Astrocyte (in vitro differentiated cells and primary cell): ENCODE measurements around the gene AGXT. TPM values are rescaled to one million over a fixed set of nuclear protein-coding genes. Genes with fewer than 3 reads are reported as not detected.

Source experiments
- DNase-seq: peaks from one replicate; pipeline ENCODE4 v3.0.0-alpha.2; 2010; ENCODE audit warnings: low read depth
- FAIRE-seq: peaks from 2 replicates; lab custom pipeline; 2011; peaks lifted over from hg19 to GRCh38; lab: Jason Lieb, UNC
- H2AFZ ChIP-seq: 2 replicates; pipeline ENCODE4 v1.6.0; 2012; ENCODE audit warnings: low read depth, low read length, inconsistent platforms
- H3K27ac ChIP-seq: 2 replicates; pipeline ENCODE4 v1.5.1; 2011; ENCODE audit warnings: low read depth, low read length, inconsistent platforms
- H3K27me3 ChIP-seq: 2 replicates; pipeline ENCODE4 v1.6.0; 2011; ENCODE audit warnings: low read length, inconsistent platforms; ENCODE audit not compliant: insufficient read depth
- H3K36me3 ChIP-seq: 2 replicates; pipeline ENCODE4 v1.5.1; 2011; ENCODE audit warnings: low read length, inconsistent platforms; ENCODE audit not compliant: insufficient read depth
- H3K4me1 ChIP-seq: 2 replicates; pipeline ENCODE4 v1.5.1; 2011; ENCODE audit warnings: low read length, inconsistent platforms; ENCODE audit not compliant: insufficient read depth
- H3K4me2 ChIP-seq: 2 replicates; pipeline ENCODE4 v1.6.0; 2012; ENCODE audit warnings: low read length, inconsistent platforms
- H3K4me3 ChIP-seq: 2 replicates; pipeline ENCODE4 v1.5.1; 2011; ENCODE audit warnings: low read depth, mild to moderate bottlenecking, low read length, inconsistent platforms; ENCODE audit not compliant: insufficient read depth
- H3K79me2 ChIP-seq: 2 replicates; pipeline ENCODE4 v1.6.0; 2012; ENCODE audit warnings: mild to moderate bottlenecking, low read length, inconsistent platforms; ENCODE audit not compliant: insufficient read depth
- H3K9ac ChIP-seq: 2 replicates; pipeline ENCODE4 v1.6.0; 2012; ENCODE audit warnings: mild to moderate bottlenecking, low read length, inconsistent platforms
- H3K9me3 ChIP-seq: 2 replicates; pipeline ENCODE4 v1.5.1; 2012; ENCODE audit warnings: low read depth, mild to moderate bottlenecking, low read length, inconsistent platforms; ENCODE audit not compliant: insufficient read depth
- H4K20me1 ChIP-seq: 2 replicates; pipeline ENCODE4 v1.6.0; 2012; ENCODE audit warnings: low read length, inconsistent platforms; ENCODE audit not compliant: insufficient read depth
- H3K27ac Mint-ChIP-seq: one replicate; pipeline ENCODE4 v1.8.0; 2021; ENCODE audit warnings: mild to moderate bottlenecking, mixed read lengths; ENCODE audit not compliant: unreplicated experiment
- H3K27me3 Mint-ChIP-seq: one replicate; pipeline ENCODE4 v1.8.0; 2021; ENCODE audit warnings: low read depth, mixed read lengths; ENCODE audit not compliant: unreplicated experiment
- H3K36me3 Mint-ChIP-seq: one replicate; pipeline ENCODE4 v1.8.0; 2021; ENCODE audit warnings: low read depth, mixed read lengths; ENCODE audit not compliant: unreplicated experiment
- H3K4me1 Mint-ChIP-seq: one replicate; pipeline ENCODE4 v1.8.0; 2021; ENCODE audit warnings: low read depth, mixed read lengths; ENCODE audit not compliant: unreplicated experiment
- H3K4me3 Mint-ChIP-seq: one replicate; pipeline ENCODE4 v1.8.0; 2021; ENCODE audit warnings: mild to moderate bottlenecking, moderate library complexity, mixed read lengths; ENCODE audit not compliant: unreplicated experiment
- H3K9me3 Mint-ChIP-seq: one replicate; pipeline ENCODE4 v1.8.0; 2021; ENCODE audit warnings: mild to moderate bottlenecking, mixed read lengths; ENCODE audit not compliant: unreplicated experiment
- EZH2 ChIP-seq: IDR thresholded peaks from 2 replicates; pipeline ENCODE4 v1.6.1; 2012; ENCODE audit warnings: mild to moderate bottlenecking, low read length, inconsistent platforms; ENCODE audit not compliant: insufficient read depth
- total RNA-seq: library from RNA; stranded (reverse); gene quantifications from 2 replicates; pipeline ENCODE4 v1.2.1, GENCODE V29; 2021
- TF ChIP-seq, protein P1 (sequence below): IDR thresholded peaks from 2 replicates; pipeline ENCODE4 v1.5.1; 2011; ENCODE audit warnings: low read depth, mild to moderate bottlenecking, inconsistent platforms, low read length, moderate library complexity; ENCODE audit not compliant: insufficient read depth

The AGXT gene
- total RNA-seq, 1 donor from 2014 or later, result not detected

DNA sequence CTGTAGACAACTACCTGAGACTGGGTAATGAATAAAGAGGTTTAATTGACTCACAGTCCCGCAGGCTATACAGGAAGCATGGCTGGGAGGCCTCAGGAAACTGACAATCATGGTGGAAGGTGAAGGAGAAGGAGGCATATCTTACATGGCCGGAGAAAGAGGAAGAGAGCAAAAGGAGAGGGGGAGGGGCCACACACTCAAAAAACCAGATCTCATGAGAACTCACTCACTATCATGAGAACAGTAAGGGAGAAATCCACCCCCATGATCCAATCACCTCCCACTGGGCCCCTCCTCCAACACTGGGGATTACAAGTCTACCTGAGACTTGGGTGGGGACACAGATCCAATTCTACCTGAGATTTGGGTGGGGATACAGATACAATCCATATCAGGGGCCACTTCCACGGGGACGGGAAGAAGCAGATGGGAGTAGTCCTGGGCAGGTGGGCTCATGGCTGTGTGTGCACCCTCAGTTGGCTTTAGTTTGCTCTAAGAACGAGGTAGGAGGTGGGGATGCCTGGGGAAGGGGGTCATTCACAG, 17.5 kb downstream of the AGXT start:
- DNase-seq, result no peak
- FAIRE-seq, result no peak
- Mint-ChIP-seq H3K27me3 (peaks cover 12% of the 10 kb centered on the region), H3K4me3 (no peak overlapping the region), H3K36me3 (no peaks in the 10 kb centered on the region), H3K4me1 (peaks cover 4% of the 10 kb centered on the region), H3K9me3 (no peaks in the 10 kb centered on the region), H3K27ac (no peak overlapping the region)
- Histone ChIP-seq H3K4me3 (no peak overlapping the region), H3K27me3 (no peaks in the 10 kb centered on the region), H3K4me2 (no peak overlapping the region), H3K9me3 (no peaks in the 10 kb centered on the region), H3K36me3 (no peaks in the 10 kb centered on the region), H3K27ac (no peak overlapping the region), H3K9ac (no peak overlapping the region), H3K79me2 (no peaks in the 10 kb centered on the region), H4K20me1 (no peaks in the 10 kb centered on the region), H2AFZ (no peak overlapping the region), H3K4me1 (no peaks in the 10 kb centered on the region)
- TF ChIP-seq EZH2, result no peak
- TF ChIP-seq, protein P1, sequence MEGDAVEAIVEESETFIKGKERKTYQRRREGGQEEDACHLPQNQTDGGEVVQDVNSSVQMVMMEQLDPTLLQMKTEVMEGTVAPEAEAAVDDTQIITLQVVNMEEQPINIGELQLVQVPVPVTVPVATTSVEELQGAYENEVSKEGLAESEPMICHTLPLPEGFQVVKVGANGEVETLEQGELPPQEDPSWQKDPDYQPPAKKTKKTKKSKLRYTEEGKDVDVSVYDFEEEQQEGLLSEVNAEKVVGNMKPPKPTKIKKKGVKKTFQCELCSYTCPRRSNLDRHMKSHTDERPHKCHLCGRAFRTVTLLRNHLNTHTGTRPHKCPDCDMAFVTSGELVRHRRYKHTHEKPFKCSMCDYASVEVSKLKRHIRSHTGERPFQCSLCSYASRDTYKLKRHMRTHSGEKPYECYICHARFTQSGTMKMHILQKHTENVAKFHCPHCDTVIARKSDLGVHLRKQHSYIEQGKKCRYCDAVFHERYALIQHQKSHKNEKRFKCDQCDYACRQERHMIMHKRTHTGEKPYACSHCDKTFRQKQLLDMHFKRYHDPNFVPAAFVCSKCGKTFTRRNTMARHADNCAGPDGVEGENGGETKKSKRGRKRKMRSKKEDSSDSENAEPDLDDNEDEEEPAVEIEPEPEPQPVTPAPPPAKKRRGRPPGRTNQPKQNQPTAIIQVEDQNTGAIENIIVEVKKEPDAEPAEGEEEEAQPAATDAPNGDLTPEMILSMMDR, result no peak

DNA sequence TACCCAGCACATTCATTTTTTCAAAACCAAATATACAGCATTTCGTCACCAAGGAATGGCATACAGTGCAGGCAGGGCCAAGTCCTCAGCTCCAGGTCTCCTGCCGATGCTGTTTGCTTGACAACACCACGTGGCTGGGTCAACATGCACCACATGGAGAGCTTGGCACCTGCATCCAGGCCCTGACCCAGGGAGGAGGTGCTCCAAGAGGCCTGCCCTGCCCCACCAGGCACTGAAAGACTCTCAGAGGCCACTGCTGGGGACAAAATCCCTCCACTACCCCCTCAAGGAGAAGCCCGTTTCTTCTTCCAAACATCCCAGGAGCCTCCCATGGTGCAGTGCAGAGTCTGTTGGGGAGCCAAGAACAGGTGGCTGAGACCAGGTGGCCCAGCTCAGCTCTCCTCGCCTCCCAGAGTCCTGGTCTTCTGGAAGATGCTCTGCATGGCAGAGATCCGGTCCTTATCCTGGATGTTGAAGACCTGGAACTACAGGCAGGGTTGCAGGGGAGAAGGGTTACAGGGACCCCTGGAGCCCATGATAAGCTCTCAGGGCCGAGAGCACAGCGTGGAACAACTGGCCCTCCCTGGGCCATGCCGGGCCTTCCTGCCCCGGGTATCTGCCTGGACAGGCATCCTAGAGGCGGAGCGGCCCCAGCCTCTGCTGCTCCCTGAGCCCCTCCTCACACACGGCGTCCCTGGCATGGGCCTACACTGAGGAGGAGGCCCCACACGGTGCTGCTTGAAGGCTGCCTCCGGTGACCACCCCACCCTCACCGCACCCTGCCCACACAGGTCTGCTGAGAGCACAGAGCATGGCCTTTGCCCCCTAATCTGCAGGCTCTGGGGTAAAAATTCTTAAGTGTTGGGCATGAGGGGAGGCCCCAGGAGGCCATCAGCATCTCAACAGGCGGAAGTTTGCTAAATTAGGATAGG, 18.3 kb downstream of the AGXT start:
- Histone ChIP-seq H3K36me3 (no peaks in the 10 kb centered on the region), H3K4me1 (no peaks in the 10 kb centered on the region), H3K9me3 (no peaks in the 10 kb centered on the region), H3K27ac (no peak overlapping the region), H2AFZ (no peak overlapping the region), H3K9ac (no peak overlapping the region), H3K27me3 (no peaks in the 10 kb centered on the region), H3K79me2 (no peaks in the 10 kb centered on the region), H3K4me3 (no peak overlapping the region), H4K20me1 (no peaks in the 10 kb centered on the region), H3K4me2 (no peak overlapping the region)
- Mint-ChIP-seq H3K36me3 (no peaks in the 10 kb centered on the region), H3K27me3 (peaks cover 16% of the 10 kb centered on the region), H3K4me3 (no peak overlapping the region), H3K4me1 (peaks cover 4% of the 10 kb centered on the region), H3K27ac (no peak overlapping the region), H3K9me3 (no peaks in the 10 kb centered on the region)
- no peak for TF ChIP-seq EZH2
- TF ChIP-seq, protein P1, result no peak
- DNase-seq, result no peak
- no peak for FAIRE-seq
